ENCODE data around the gene CYP1A2. TPM values are rescaled to one million over a fixed set of nuclear protein-coding genes. Genes with fewer than 3 reads are reported as not detected.
"Not testable (repeated sequence)": the region's sequence is repeated elsewhere in the genome, so short reads cannot be mapped to it uniquely, and the experiment has no call there.

Gene CYP1A2
- total RNA-seq, 4 donors from 2014 or later, result not detected

- H3K27ac ChIP-seq, result no peak overlapping the region
- peak in 1 of 2 donors; percentile 57 for DNase-seq (ENCODE audit: low spot score in 2 of 2)
- TF ChIP-seq CTCF (IDR thresholded peaks at IDR 0.05) (no peak), POLR2A (IDR thresholded peaks at IDR 0.05) (no peak)
- 79% methylated on average over 5 of the region's 7 CpGs for WGBS
- peaks cover 14% of the 10 kb centered on the region for H3K4me1 ChIP-seq
- H3K4me3 ChIP-seq, result no peak overlapping the region
- H3K9me3 ChIP-seq, result no peaks in the 10 kb centered on the region
- H3K27me3 ChIP-seq, result peaks cover 81% of the 10 kb centered on the region
- H3K36me3 ChIP-seq, result no peaks in the 10 kb centered on the region
These were observed 17.9 kb upstream of the CYP1A2 start for GRCh38 chr15:74730619-74731316.

- H3K27ac ChIP-seq, result no peak overlapping the region
- H3K9me3 ChIP-seq, result no peaks in the 10 kb centered on the region
- H3K36me3 ChIP-seq, result no peaks in the 10 kb centered on the region
- TF ChIP-seq CTCF (IDR thresholded peaks at IDR 0.05) (no peak), POLR2AphosphoS5 (IDR thresholded peaks at IDR 0.05) (no peak), POLR2A (IDR thresholded peaks at IDR 0.05) (no peak), EP300 (IDR thresholded peaks at IDR 0.05) (no peak)
- peaks cover 77% of the 10 kb centered on the region for H3K27me3 ChIP-seq
- no peak overlapping the region for H3K4me3 ChIP-seq
- peak in 1 of 2 donors; percentile 5 for DNase-seq (ENCODE audit: low spot score in 2 of 2)
- no peaks in the 10 kb centered on the region for H3K4me1 ChIP-seq
- 92% methylated on average over 3 of the region's 5 CpGs for WGBS
These were observed 15.8 kb upstream of the CYP1A2 start for GRCh38 chr15:74732846-74733245.

- TF ChIP-seq POLR2AphosphoS5 (IDR thresholded peaks at IDR 0.05), result no peak
- TF ChIP-seq CTCF (IDR thresholded peaks at IDR 0.05), result no peak
- no peak for TF ChIP-seq EP300 (IDR thresholded peaks at IDR 0.05)
- TF ChIP-seq POLR2A (IDR thresholded peaks at IDR 0.05), result no peak
- WGBS, result 92% methylated on average over 3 of the region's 3 CpGs
- Histone ChIP-seq H3K36me3 (no peaks in the 10 kb centered on the region), H3K4me3 (no peak overlapping the region), H3K9me3 (no peaks in the 10 kb centered on the region), H3K27ac (no peak overlapping the region), H3K4me1 (no peaks in the 10 kb centered on the region), H3K27me3 (peaks cover 72% of the 10 kb centered on the region)
- DNase-seq (ENCODE audit: low spot score in 2 of 2), result peak in 1 of 2 donors; percentile 6
These were observed 15.4 kb upstream of the CYP1A2 start for GRCh38 chr15:74733269-74733668.

GRCh38 chr15:74735305-74735704 lies 13.3 kb upstream of the CYP1A2 start:
- Histone ChIP-seq H3K9me3 (no peaks in the 10 kb centered on the region), H3K4me1 (no peaks in the 10 kb centered on the region), H3K36me3 (no peaks in the 10 kb centered on the region), H3K27ac (no peak overlapping the region), H3K4me3 (no peak overlapping the region), H3K27me3 (peaks cover 69% of the 10 kb centered on the region)
- no peak for TF ChIP-seq POLR2AphosphoS5 (IDR thresholded peaks at IDR 0.05)
- no peak for TF ChIP-seq CTCF (IDR thresholded peaks at IDR 0.05)
- no peak for TF ChIP-seq POLR2A (IDR thresholded peaks at IDR 0.05)
- TF ChIP-seq EP300 (IDR thresholded peaks at IDR 0.05), result no peak
- DNase-seq (ENCODE audit: low spot score in 2 of 2), result no peak
- WGBS, result 43% methylated on average over 3 of the region's 3 CpGs

GRCh38 chr15:74738239-74738638 lies 10.4 kb upstream of the CYP1A2 start:
- H3K27ac ChIP-seq; H3K4me1 ChIP-seq; DNase-seq (ENCODE audit: low spot score in 2 of 2); H3K36me3 ChIP-seq; H3K9me3 ChIP-seq; H3K4me3 ChIP-seq: not testable (repeated sequence)
- peaks cover 60% of the 10 kb centered on the region for H3K27me3 ChIP-seq
- WGBS, result 42% methylated on average over 5 of the region's 5 CpGs

- no peak for DNase-seq (ENCODE audit: low spot score in 2 of 2)
- Histone ChIP-seq H3K4me1 (no peaks in the 10 kb centered on the region), H3K27ac (no peak overlapping the region), H3K9me3 (no peaks in the 10 kb centered on the region), H3K36me3 (no peaks in the 10 kb centered on the region), H3K27me3 (peaks cover 32% of the 10 kb centered on the region), H3K4me3 (no peak overlapping the region)
- WGBS, result 84% methylated on average over 5 of the region's 5 CpGs
- no peak for TF ChIP-seq POLR2A (IDR thresholded peaks at IDR 0.05)
- TF ChIP-seq CTCF (IDR thresholded peaks at IDR 0.05), result no peak
- TF ChIP-seq EP300 (IDR thresholded peaks at IDR 0.05), result no peak
- TF ChIP-seq POLR2AphosphoS5 (IDR thresholded peaks at IDR 0.05), result no peak
These were observed 6.2 kb upstream of the CYP1A2 start for GRCh38 chr15:74742422-74742821.
